Activated T-cell treated with anti-CD3 and anti-CD28 coated beads, Interleukin-2, amount 50 U/mL, for 4 hours (primary cell): Measurements from ENCODE around the gene LRRTM4. TPM values are rescaled to one million over a fixed set of nuclear protein-coding genes. Genes with fewer than 3 reads are reported as not detected.
"Not testable (repeated sequence)": the region's sequence is repeated elsewhere in the genome, so short reads cannot be mapped to it uniquely, and the experiment has no call there.

ENCODE experiments used
- ATAC-seq, 2 donors: fragments of 200-7000 bp; cut with Tn5 transposase; one replicate each; pipeline ENCODE4 v1.10.0; 2021
- DNase-seq: peaks from one replicate; pipeline ENCODE4 v3.0.0-alpha.2; 2020
- H3K27me3 Mint-ChIP-seq: one replicate; pipeline ENCODE4 v1.8.0; 2021; ENCODE audit warnings: low read depth, mixed read lengths
- H3K36me3 Mint-ChIP-seq: one replicate; pipeline ENCODE4 v1.8.0; 2022; ENCODE audit warnings: mixed read lengths; ENCODE audit not compliant: insufficient read depth
- H3K4me1 Mint-ChIP-seq: one replicate; pipeline ENCODE4 v1.8.0; 2021; ENCODE audit warnings: low read depth, mixed read lengths
- H3K4me3 Mint-ChIP-seq: one replicate; pipeline ENCODE4 v1.8.0; 2021; ENCODE audit warnings: mild to moderate bottlenecking, moderate library complexity, mixed read lengths
- H3K9me3 Mint-ChIP-seq: one replicate; pipeline ENCODE4 v1.8.0; 2021; ENCODE audit warnings: mixed read lengths
- total RNA-seq, 3 donors: library from RNA; stranded (reverse); gene quantifications; one replicate each; pipeline ENCODE4 v1.2.1, GENCODE V29; 2021

LRRTM4 gene
- total RNA-seq, 3 donors from 2014 or later, result not detected

DNA sequence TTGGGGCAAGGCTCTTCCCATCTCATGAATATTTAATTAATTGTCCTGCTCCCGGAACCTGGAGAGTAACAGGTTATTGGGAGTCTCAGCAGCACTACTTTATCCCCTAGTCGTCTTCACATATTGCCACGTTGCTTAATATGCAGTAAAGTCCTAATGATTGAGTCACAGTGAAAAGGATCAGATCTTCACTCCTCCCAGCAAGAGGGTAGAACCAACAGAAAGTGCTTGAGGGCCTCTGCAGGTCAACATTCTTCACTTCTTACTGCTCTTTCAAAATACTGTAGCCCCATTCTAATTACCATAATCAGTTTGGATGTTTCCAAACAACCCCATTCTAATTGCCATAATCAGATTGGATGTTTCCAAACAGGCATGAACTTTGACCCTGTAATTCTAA lies 801.0 kb downstream of the LRRTM4 start:
- Mint-ChIP-seq H3K27me3 (no peaks in the 10 kb centered on the region), H3K9me3 (peaks cover 12% of the 10 kb centered on the region), H3K36me3 (no peaks in the 10 kb centered on the region), H3K4me1 (no peaks in the 10 kb centered on the region), H3K4me3 (no peak overlapping the region)
- ATAC-seq (no peak), DNase-seq (no peak)

DNA sequence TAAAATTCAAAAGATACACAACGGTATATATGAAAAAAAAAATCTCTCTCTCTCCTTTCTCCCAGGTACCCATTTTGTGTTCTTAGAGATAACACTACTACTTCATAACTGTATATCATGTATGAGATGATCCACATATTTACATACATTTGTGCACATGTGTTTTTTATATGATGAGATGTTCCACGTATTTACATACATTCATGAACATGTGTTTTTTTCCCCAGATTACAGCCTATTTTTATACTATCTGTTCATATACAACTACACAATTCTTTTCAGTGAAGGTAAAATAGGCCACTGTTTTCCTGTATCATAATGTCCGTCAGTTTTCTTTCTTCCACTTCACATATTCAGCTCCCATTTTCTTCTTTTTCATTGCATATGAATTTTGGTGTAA lies 808.9 kb downstream of the LRRTM4 start:
- no peaks in the 10 kb centered on the region for H3K27me3 Mint-ChIP-seq
- ATAC-seq, result no peak
- no peaks in the 10 kb centered on the region for H3K4me1 Mint-ChIP-seq
- H3K4me3 Mint-ChIP-seq, result no peak overlapping the region
- peaks cover 12% of the 10 kb centered on the region for H3K9me3 Mint-ChIP-seq
- no peak for DNase-seq
- no peaks in the 10 kb centered on the region for H3K36me3 Mint-ChIP-seq

DNA sequence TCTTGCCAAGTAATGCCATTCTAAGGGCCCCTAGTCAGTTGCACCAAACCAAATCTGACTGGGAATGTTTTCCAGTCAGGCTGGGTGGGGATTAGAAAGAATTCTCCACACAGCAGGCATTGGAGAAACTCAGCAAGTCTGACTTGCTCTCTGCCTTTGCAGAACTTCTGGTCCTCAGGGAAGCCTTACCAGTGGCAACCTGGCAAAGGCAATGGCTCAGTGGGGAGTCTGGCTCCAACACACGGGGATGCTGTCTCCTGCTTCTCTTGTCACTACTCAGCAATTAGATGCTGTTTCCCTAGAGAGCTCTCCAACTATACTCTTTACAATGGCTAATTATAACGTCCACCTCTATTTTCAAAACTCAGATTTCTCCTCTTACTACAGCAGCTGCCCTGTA lies 810.7 kb downstream of the LRRTM4 start:
- Mint-ChIP-seq H3K27me3 (no peaks in the 10 kb centered on the region), H3K4me1 (no peaks in the 10 kb centered on the region), H3K4me3 (no peak overlapping the region), H3K36me3 (no peaks in the 10 kb centered on the region), H3K9me3 (peaks cover 13% of the 10 kb centered on the region)
- ATAC-seq (no peak), DNase-seq (no peak)

DNA sequence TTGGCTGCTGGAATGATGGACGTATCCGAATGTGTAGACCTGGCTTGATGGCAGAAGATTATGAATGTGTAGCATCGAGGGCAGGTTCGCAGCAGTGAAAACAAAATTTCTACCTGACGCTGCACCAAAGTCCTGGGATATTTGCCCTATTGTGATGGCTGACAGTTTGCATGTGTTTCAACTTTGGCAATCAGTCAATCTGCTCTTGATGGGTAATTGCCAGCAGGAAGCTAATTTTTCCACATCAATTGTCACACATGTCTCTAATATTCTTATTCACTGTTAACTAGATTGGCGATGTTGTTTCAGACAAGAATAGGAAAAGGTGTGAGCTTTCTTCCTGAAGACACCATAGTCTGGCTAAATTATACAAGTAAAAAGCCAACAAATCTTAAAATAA lies 821.3 kb downstream of the LRRTM4 start:
- H3K27me3 Mint-ChIP-seq, result no peaks in the 10 kb centered on the region
- peaks cover 5% of the 10 kb centered on the region for H3K9me3 Mint-ChIP-seq
- no peaks in the 10 kb centered on the region for H3K36me3 Mint-ChIP-seq
- DNase-seq (no peak), ATAC-seq (no peak)
- H3K4me1 Mint-ChIP-seq, result no peaks in the 10 kb centered on the region
- no peak overlapping the region for H3K4me3 Mint-ChIP-seq

DNA sequence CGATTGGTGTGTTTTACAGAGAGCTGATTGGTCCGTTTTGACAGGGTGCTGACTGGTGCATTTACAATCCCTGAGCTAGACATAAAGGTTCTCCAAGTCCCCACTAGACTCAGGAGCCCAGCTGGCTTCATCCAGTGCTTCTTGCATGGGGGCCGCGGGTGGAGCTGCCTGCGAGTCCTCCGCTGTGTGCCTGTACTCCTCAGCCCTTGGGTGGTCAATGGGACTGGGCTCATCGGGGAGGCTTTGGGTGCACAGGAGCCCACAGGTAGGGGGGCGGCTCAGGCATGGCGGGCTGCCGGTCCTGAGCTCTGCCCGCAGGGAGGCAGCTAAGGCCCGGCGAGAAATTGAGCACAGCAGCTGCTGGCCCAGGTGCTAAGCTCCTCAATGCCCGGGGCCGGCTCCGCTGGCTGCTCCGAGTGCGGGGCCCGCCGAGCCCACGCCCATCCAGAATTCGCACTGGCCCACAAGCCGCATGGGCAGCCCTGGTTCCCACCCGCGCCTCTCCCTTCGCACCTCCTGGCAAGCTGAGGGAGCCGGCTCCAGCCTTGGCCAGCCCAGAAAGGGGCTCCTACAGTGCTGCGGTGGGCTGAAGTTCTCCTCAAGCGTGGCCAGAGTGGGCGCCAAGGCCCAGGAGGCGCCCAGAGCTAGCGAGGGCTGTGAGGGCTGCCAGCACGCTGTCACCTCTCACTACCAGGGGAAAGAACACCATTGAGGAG lies 824.0 kb downstream of the LRRTM4 start:
- not testable (repeated sequence) for H3K27me3 Mint-ChIP-seq, ATAC-seq, H3K36me3 Mint-ChIP-seq, DNase-seq, H3K4me3 Mint-ChIP-seq, H3K4me1 Mint-ChIP-seq, H3K9me3 Mint-ChIP-seq
